SK-N-SH (cell line): ENCODE results near the gene TSPAN15. TPM values are rescaled to one million over a fixed set of nuclear protein-coding genes. Genes with fewer than 3 reads are reported as not detected.

Experiments used
- CTCF ChIA-PET: fragments of 300-600, 350-600 bp; formaldehyde crosslinking; extraction: SDS; loops from one replicate; lab custom pipeline; 2021; lab: Yijun Ruan, JAX
- POLR2A ChIA-PET: fragments of 350-600 bp; sonication (Branson Sonifier 250); formaldehyde crosslinking; extraction: SDS; loops from one replicate; lab custom pipeline; 2020; ENCODE audit warnings: antibody characterized with exemption, inconsistent platforms; lab: Yijun Ruan, JAX
- DNase-seq: peaks from one replicate; pipeline ENCODE4 v3.0.0; 2012
- H2AFZ ChIP-seq: fragments of 200-600 bp; sonication (generic); 2 replicates; pipeline ENCODE4 v1.8.1; 2016; ENCODE audit warnings: antibody characterized with exemption, mild to moderate bottlenecking, low read depth
- H3F3A ChIP-seq: fragments of 200-600 bp; sonication (generic); replicated peaks from 2 replicates; pipeline ENCODE3; 2016; ENCODE audit warnings: antibody characterized with exemption, mild to moderate bottlenecking; ENCODE audit not compliant: insufficient read depth
- H3K27ac ChIP-seq, 2 experiments: fragments of 200-500 bp in 1 of 2; fragments of 200-600 bp in 1 of 2; sonication (Bioruptor generic) in 1 of 2; sonication (generic), shearing (Covaris generic) in 1 of 2; 2 replicates each; pipeline versions ENCODE4 v1.5.1 to v1.6.1; 2014 to 2016; ENCODE audit warnings: low read depth in 2 of 2, inconsistent platforms in 1 of 2, low read length in 1 of 2, mild to moderate bottlenecking in 1 of 2, mixed read lengths in 1 of 2
- H3K27me3 ChIP-seq: fragments of 200-600 bp; sonication (generic), shearing (Covaris generic); 2 replicates; pipeline ENCODE4 v1.6.1; 2016; ENCODE audit warnings: mixed run types; ENCODE audit not compliant: insufficient read depth
- H3K36me3 ChIP-seq, 2 experiments: fragments of 200-500 bp in 1 of 2; fragments of 200-600 bp in 1 of 2; sonication (Bioruptor generic) in 1 of 2; sonication (generic) in 1 of 2; replicated peaks in 1 of 2; 2 replicates each; pipeline versions ENCODE3 to v1.5.1; 2014 to 2016; ENCODE audit warnings: low read length in 1 of 2, mild to moderate bottlenecking in 1 of 2; ENCODE audit not compliant: insufficient read depth in 2 of 2, control insufficient read depth in 1 of 2
- H3K4me1 ChIP-seq, 2 experiments: fragments of 200-500 bp in 1 of 2; fragments of 200-600 bp in 1 of 2; sonication (Bioruptor generic) in 1 of 2; sonication (generic), shearing (Covaris generic) in 1 of 2; 2 replicates each; pipeline versions ENCODE4 v1.5.1 to v1.6.1; 2014 to 2016; ENCODE audit warnings: low read depth in 1 of 2, low read length in 1 of 2, mixed run types in 1 of 2; ENCODE audit not compliant: insufficient read depth in 2 of 2, control insufficient read depth in 1 of 2
- H3K4me2 ChIP-seq: fragments of 200-600 bp; sonication (generic), shearing (Covaris generic); 2 replicates; pipeline ENCODE4 v1.6.1; 2017; ENCODE audit warnings: mixed run types
- H3K4me3 ChIP-seq, 2 experiments: fragments of 200-500 bp in 1 of 2; fragments of 200-600 bp in 1 of 2; sonication (Bioruptor generic) in 1 of 2; sonication (generic), shearing (Covaris generic) in 1 of 2; 2 replicates each; pipeline versions ENCODE4 v1.5.1 to v1.8.1; 2014 to 2016; ENCODE audit warnings: low read depth in 2 of 2, inconsistent platforms in 1 of 2, low read length in 1 of 2, mild to moderate bottlenecking in 1 of 2, mixed read lengths in 1 of 2, moderate library complexity in 1 of 2
- H3K79me2 ChIP-seq: fragments of 200-600 bp; sonication (generic); 2 replicates; pipeline ENCODE4 v1.8.1; 2017; ENCODE audit warnings: mild to moderate bottlenecking; ENCODE audit not compliant: insufficient read depth
- H3K9ac ChIP-seq: fragments of 200-600 bp; sonication (generic); 2 replicates; pipeline ENCODE4 v1.6.1; 2017; ENCODE audit warnings: mixed run types
- H3K9me2 ChIP-seq: fragments of 200-600 bp; sonication (generic); 2 replicates; pipeline ENCODE4 v1.6.1; 2017; ENCODE audit warnings: mixed run types
- H3K9me3 ChIP-seq: fragments of 200-600 bp; sonication (generic); 2 replicates; pipeline ENCODE4 v1.6.1; 2017; ENCODE audit warnings: mixed run types, mild to moderate bottlenecking, moderate library complexity
- H4K20me1 ChIP-seq: fragments of 200-600 bp; sonication (generic); 2 replicates; pipeline ENCODE4 v1.6.1; 2017; ENCODE audit warnings: mild to moderate bottlenecking, mixed run types; ENCODE audit not compliant: insufficient read depth
- EP300 ChIP-seq, 2 experiments: IDR thresholded peaks; 2 replicates each; pipeline versions ENCODE4 v1.4.0 to v1.6.1; 2012; ENCODE audit warnings: borderline replicate concordance in 1 of 2, low read depth in 1 of 2, low read length in 1 of 2
- EZH2phosphoT487 ChIP-seq: fragments of 200-600 bp; sonication (generic); IDR thresholded peaks from 2 replicates; pipeline ENCODE4 v1.6.1; 2017; ENCODE audit warnings: low read depth, mixed run types, mild to moderate bottlenecking, antibody characterized with exemption, moderate library complexity, borderline replicate concordance
- FOSL2 ChIP-seq: IDR thresholded peaks from 2 replicates; pipeline ENCODE4 v1.4.0; 2012; ENCODE audit warnings: low read depth, mild to moderate bottlenecking, moderate library complexity, borderline replicate concordance
- FOXM1 ChIP-seq: IDR thresholded peaks from 2 replicates; pipeline ENCODE4 v1.4.0; 2012; ENCODE audit warnings: low read depth, mild to moderate bottlenecking
- GATA2 ChIP-seq: sonication (generic); formaldehyde crosslinking; IDR thresholded peaks from 2 replicates; pipeline ENCODE4 v1.5.0; 2020; ENCODE audit warnings: mild to moderate bottlenecking, missing genetic modification reagents
- TCF12 ChIP-seq: IDR thresholded peaks from 2 replicates; pipeline ENCODE4 v1.4.0; 2012
- TEAD4 ChIP-seq: IDR thresholded peaks from 2 replicates; pipeline ENCODE4 v1.4.0; 2012; ENCODE audit warnings: mild to moderate bottlenecking, borderline replicate concordance; ENCODE audit not compliant: insufficient read depth
- WGBS: methylation state at CpG from one replicate; pipeline ENCODE4 v1.1.6; 2017; ENCODE audit warnings: low lambda C conversion rate; 5-methylcytosine and 5-hydroxymethylcytosine counted together
- polyA plus RNA-seq, 3 experiments: library from polyadenylated mRNA; depleted of rRNA; stranded (reverse); fragments of >200 nt; gene quantifications; 2 replicates each; pipeline ENCODE4 v1.2.3, GENCODE V29; 2012
- TF ChIP-seq, protein P1 (sequence below): fragments of 150-350 bp; IDR thresholded peaks from 2 replicates; pipeline ENCODE4 v1.6.1; 2017; ENCODE audit warnings: antibody characterized with exemption, low read length, low read depth, borderline replicate concordance
- TF ChIP-seq, protein P2 (sequence below): fragments of 200-600 bp; sonication (generic); IDR thresholded peaks from 2 replicates; pipeline ENCODE4 v1.6.1; 2017; ENCODE audit warnings: antibody characterized with exemption, mild to moderate bottlenecking, moderate library complexity
- TF ChIP-seq, protein P3 (sequence below): IDR thresholded peaks from 2 replicates; pipeline ENCODE4 v1.4.0; 2012; ENCODE audit warnings: low read depth

TSPAN15 gene
- polyA plus RNA-seq, 1 of the 3 experiments (the other 2 are of a cell fraction) = 8.5 TPM

- peak overlapping the region; percentile 93 for H3K4me2 ChIP-seq
- ChIA-PET CTCF (interaction anchor here (0.9 to 7.6 kb wide), 10 partner anchors 20 to 185 kb away, joined by 3 to 38 read pairs (median 4); no protein-coding TSS in a partner anchor), POLR2A (interaction anchor here (0.6 kb wide), 1 partner anchor 207 kb away, joined by 3 read pairs; no protein-coding TSS in a partner anchor)
- H3K27ac ChIP-seq = no peak overlapping the region; a peak in 1 of 4 replicates
- no peaks in the 10 kb centered on the region for H4K20me1 ChIP-seq
- peaks cover 9% of the 10 kb centered on the region for H3F3A ChIP-seq
- H3K27me3 ChIP-seq = no peaks in the 10 kb centered on the region
- H3K36me3 ChIP-seq = no peaks in the 10 kb centered on the region
- no peaks in the 10 kb centered on the region for H3K9me2 ChIP-seq
- no peaks in the 10 kb centered on the region for H3K79me2 ChIP-seq
- no peak for TF ChIP-seq GATA2 (CRISPR knock-in tag)
- TF ChIP-seq FOSL2 = no peak
- no peak for TF ChIP-seq TCF12
- TF ChIP-seq, protein P1, sequence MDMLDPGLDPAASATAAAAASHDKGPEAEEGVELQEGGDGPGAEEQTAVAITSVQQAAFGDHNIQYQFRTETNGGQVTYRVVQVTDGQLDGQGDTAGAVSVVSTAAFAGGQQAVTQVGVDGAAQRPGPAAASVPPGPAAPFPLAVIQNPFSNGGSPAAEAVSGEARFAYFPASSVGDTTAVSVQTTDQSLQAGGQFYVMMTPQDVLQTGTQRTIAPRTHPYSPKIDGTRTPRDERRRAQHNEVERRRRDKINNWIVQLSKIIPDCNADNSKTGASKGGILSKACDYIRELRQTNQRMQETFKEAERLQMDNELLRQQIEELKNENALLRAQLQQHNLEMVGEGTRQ = no peak
- TF ChIP-seq, protein P2, sequence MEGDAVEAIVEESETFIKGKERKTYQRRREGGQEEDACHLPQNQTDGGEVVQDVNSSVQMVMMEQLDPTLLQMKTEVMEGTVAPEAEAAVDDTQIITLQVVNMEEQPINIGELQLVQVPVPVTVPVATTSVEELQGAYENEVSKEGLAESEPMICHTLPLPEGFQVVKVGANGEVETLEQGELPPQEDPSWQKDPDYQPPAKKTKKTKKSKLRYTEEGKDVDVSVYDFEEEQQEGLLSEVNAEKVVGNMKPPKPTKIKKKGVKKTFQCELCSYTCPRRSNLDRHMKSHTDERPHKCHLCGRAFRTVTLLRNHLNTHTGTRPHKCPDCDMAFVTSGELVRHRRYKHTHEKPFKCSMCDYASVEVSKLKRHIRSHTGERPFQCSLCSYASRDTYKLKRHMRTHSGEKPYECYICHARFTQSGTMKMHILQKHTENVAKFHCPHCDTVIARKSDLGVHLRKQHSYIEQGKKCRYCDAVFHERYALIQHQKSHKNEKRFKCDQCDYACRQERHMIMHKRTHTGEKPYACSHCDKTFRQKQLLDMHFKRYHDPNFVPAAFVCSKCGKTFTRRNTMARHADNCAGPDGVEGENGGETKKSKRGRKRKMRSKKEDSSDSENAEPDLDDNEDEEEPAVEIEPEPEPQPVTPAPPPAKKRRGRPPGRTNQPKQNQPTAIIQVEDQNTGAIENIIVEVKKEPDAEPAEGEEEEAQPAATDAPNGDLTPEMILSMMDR = no peak
- TF ChIP-seq FOXM1 = no peak
- no peak for TF ChIP-seq EZH2phosphoT487
- TF ChIP-seq, protein P3, sequence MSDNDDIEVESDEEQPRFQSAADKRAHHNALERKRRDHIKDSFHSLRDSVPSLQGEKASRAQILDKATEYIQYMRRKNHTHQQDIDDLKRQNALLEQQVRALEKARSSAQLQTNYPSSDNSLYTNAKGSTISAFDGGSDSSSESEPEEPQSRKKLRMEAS = no peak
- TF ChIP-seq TEAD4 = no peak
- peak overlapping the region; percentile 27; the same call in 1 of the 2 replicates for H3K9ac ChIP-seq
- no peaks in the 10 kb centered on the region for H3K9me3 ChIP-seq
- peak overlapping the region; percentile 87; the same call in 1 of the 2 replicates for H2AFZ ChIP-seq
- WGBS = 41% methylated on average over 26 of the region's 38 CpGs
- peak overlapping the region; percentile 67 to 74 for H3K4me3 ChIP-seq
- H3K4me1 ChIP-seq = peaks cover 13 to 16% of the 10 kb centered on the region in 2 experiments; a peak in 1 of 4 replicates
- peak; percentile 41 for DNase-seq
Measured at GRCh38 chr10:69451784-69452251, 553 bp downstream of the TSPAN15 start.

- H3F3A ChIP-seq = no peaks in the 10 kb centered on the region
- WGBS = 90% methylated on average over 6 of the region's 6 CpGs
- POLR2A ChIA-PET = no interaction called here
- no peaks in the 10 kb centered on the region for H3K9me2 ChIP-seq
- H4K20me1 ChIP-seq = no peaks in the 10 kb centered on the region
- H3K27ac ChIP-seq = no peak overlapping the region
- no peak for DNase-seq
- no peak overlapping the region for H3K4me3 ChIP-seq
- no peaks in the 10 kb centered on the region for H3K79me2 ChIP-seq
- H3K27me3 ChIP-seq = no peaks in the 10 kb centered on the region
- peaks cover 6 to 13% of the 10 kb centered on the region in 2 experiments; a peak in 1 of 4 replicates for H3K4me1 ChIP-seq
- CTCF ChIA-PET = interaction anchor here (0.9 to 7.6 kb wide), 8 partner anchors 21 to 200 kb away, joined by 3 to 38 read pairs (median 5); no protein-coding TSS in a partner anchor
- H3K4me2 ChIP-seq = no peak overlapping the region
- H3K9me3 ChIP-seq = no peaks in the 10 kb centered on the region
- no peaks in the 10 kb centered on the region for H3K36me3 ChIP-seq
- no peak overlapping the region for H3K9ac ChIP-seq
- no peak overlapping the region for H2AFZ ChIP-seq
- no peak for TF ChIP-seq EP300 (IDR thresholded peaks at IDR 0.05; ENCODE audit: borderline replicate concordance in 1 of 2, low read depth in 1 of 2, low read length in 1 of 2)
Measured at GRCh38 chr10:69452676-69453415, 1.6 kb downstream of the TSPAN15 start.
